ENCODE results near the gene LRRC14B. TPM values are rescaled to one million over a fixed set of nuclear protein-coding genes. Genes with fewer than 3 reads are reported as not detected.
A peak's percentile ranks its signal among the peaks of the same experiment; 100 is the strongest.

The LRRC14B gene
- total RNA-seq, 2 experiments from 2014 or later, result not detected

DNA sequence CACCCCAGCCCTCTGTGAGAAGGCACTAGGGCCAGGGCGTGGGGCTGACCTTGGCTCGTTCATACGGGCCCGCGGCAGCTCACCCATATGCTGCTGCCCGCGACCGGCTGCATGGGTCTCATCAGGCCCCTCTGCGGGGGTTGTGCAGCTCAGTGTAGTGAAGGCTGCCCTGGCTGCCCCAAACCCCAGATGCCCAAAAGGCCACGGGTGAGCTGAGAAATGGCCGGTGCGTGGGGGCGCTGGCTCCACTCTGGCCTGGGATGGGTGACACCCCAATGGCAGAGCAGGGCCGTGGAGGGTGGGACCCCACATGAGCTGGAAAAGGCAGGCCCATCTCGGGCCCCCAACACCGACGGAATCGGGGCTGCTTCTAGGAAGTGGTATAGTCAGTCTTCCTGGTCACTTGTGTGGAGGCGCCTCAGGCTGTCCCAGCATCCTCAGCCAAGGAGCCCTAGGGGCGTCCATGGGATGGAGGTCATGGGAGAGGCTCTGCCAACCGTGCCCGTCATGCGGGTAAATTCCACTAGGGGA, 19.4 kb upstream of the LRRC14B start:
- no peaks in the 10 kb centered on the region for H3K36me3 Mint-ChIP-seq
- no peaks in the 10 kb centered on the region for H3K9me3 Mint-ChIP-seq
- no peaks in the 10 kb centered on the region for H3K4me1 Mint-ChIP-seq (ENCODE audit: low read depth)
- peaks cover 4% of the 10 kb centered on the region for H3K27me3 Mint-ChIP-seq
- no peak overlapping the region for H3K4me3 Mint-ChIP-seq
- peak; percentile 5 for DNase-seq
- no peak overlapping the region for H3K27ac Mint-ChIP-seq
- POLR2A ChIA-PET, result no interaction called here
- intact Hi-C loops (cut with micrococcal nuclease), result no loop called here
- CTCF ChIA-PET, result no interaction called here

DNA sequence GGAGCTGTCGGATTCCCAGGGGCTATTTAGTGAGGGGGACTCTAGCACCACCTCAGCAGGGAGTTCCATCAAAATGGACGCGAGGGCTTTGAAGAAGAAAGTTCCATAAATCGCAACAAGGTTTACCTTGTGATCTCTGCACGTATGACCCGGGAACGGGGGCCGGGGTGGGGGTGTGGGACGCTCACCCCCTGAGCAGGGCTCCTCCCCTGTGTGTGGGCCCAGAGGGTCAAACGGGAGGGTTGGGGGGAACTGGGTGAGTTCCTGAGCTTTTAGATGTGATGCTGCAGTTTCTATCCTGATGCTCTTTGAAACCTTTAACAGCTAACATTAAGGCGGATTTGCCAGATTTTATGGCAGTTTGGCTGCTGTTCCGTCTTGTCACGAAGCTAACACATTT, 18.9 kb upstream of the LRRC14B start:
- H3K4me3 Mint-ChIP-seq, result no peak overlapping the region
- no peaks in the 10 kb centered on the region for H3K36me3 Mint-ChIP-seq
- H3K27me3 Mint-ChIP-seq, result peaks cover 4% of the 10 kb centered on the region
- DNase-seq, result peak; percentile 1
- H3K27ac Mint-ChIP-seq, result no peak overlapping the region
- CTCF ChIA-PET, result no interaction called here
- H3K4me1 Mint-ChIP-seq (ENCODE audit: low read depth), result no peaks in the 10 kb centered on the region
- intact Hi-C loops (cut with micrococcal nuclease), result no loop called here
- POLR2A ChIA-PET, result no interaction called here
- no peaks in the 10 kb centered on the region for H3K9me3 Mint-ChIP-seq

DNA sequence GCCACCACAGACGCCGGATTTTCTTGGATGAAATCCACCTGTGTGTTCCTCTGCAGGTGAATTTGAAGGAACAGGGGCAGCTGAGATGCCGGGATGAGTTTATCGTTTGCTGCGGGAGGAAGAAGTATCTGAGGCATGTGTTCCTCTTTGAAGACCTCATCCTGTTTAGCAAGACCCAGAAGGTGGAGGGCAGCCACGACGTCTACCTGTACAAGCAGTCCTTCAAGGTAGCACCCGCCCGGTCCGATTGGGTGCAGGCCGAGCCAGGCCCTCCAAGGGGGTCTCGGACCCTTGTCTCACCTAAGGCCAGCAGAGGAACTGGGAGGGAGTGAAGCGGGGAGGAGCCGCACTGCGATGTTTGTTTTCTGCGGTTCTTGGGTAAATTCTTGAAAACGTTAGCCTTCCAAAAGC, 18.4 kb upstream of the LRRC14B start:
- Mint-ChIP-seq H3K27me3 (peaks cover 4% of the 10 kb centered on the region), H3K9me3 (no peaks in the 10 kb centered on the region), H3K4me1 (ENCODE audit: low read depth) (no peaks in the 10 kb centered on the region), H3K27ac (no peak overlapping the region), H3K4me3 (no peak overlapping the region), H3K36me3 (no peaks in the 10 kb centered on the region)
- no peak for DNase-seq
- ChIA-PET POLR2A (no interaction called here), CTCF (no interaction called here)
- intact Hi-C loops (cut with micrococcal nuclease), result no loop called here

DNA sequence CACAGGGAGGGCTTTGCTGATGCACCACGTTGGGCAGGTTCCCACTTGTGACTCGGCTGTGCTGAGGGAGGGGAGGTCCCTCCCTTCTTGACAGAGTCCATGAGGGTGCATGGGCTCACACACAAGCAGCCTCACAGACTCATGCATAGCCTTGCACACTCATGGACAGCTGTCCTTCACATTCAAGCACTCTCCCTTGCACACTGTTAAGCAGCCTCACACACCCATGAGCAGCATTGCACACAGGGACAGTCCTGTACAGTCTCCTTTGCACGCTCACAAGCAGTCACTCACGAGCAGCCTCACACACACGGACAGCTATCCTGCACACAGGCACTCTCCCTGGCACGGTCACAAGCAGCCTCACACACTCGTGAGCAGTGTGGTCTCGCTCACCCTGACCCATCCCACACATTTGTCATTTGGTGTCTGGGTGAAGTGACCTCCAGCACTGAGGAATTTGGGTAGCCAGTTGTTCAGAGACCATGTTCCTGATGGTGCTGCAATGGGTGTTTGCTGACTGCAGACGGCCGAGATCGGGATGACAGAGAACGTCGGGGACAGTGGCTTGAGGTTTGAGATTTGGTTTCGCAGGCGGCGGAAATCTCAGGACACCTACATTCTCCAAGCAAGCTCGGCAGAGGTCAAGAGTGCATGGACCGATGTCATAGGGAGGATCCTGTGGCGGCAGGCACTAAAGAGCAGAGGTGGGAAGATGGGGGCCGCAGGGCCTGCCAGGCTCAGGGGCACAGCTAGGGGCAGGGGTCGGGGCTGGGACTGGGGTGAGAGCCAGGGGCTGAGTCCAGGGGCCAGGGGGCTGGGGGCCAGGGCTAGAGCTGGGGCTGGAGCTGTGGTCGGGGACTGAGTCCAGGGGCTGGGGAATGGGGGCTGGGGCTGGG, 17.7 kb upstream of the LRRC14B start:
- no peak overlapping the region for H3K27ac Mint-ChIP-seq
- intact Hi-C loops (cut with micrococcal nuclease), result no loop called here

DNA sequence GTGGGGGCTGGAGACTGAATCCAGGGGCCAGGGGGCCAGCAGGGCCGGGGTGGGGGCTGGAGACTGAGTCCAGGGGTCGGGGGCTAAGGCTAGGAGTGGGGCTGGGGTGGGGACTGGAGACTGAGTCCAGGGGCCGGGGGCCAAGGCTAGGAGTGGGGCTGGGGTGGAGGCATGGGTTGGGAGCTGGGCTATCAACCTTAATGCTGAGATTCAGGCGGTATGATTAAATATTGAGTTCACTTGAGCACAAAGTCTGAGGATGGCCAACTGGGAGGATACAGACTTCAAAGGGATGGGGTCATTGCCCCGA, 17.0 kb upstream of the LRRC14B start:
- ChIA-PET CTCF (no interaction called here), POLR2A (no interaction called here)
- H3K4me3 Mint-ChIP-seq, result no peak overlapping the region
- no peak for DNase-seq
- no peaks in the 10 kb centered on the region for H3K9me3 Mint-ChIP-seq
- no peak overlapping the region for H3K27ac Mint-ChIP-seq
- H3K4me1 Mint-ChIP-seq (ENCODE audit: low read depth), result no peaks in the 10 kb centered on the region
- no peaks in the 10 kb centered on the region for H3K36me3 Mint-ChIP-seq
- intact Hi-C loops (cut with micrococcal nuclease), result no loop called here
- peaks cover 4% of the 10 kb centered on the region for H3K27me3 Mint-ChIP-seq

More for the DNA sequence above, 17.7 kb upstream of the LRRC14B start:
- Mint-ChIP-seq H3K4me3 (no peak overlapping the region), H3K36me3 (no peaks in the 10 kb centered on the region), H3K27me3 (peaks cover 4% of the 10 kb centered on the region), H3K4me1 (ENCODE audit: low read depth) (no peaks in the 10 kb centered on the region), H3K9me3 (no peaks in the 10 kb centered on the region)
- ChIA-PET CTCF (no interaction called here), POLR2A (no interaction called here)
- DNase-seq, result no peak

DNA sequence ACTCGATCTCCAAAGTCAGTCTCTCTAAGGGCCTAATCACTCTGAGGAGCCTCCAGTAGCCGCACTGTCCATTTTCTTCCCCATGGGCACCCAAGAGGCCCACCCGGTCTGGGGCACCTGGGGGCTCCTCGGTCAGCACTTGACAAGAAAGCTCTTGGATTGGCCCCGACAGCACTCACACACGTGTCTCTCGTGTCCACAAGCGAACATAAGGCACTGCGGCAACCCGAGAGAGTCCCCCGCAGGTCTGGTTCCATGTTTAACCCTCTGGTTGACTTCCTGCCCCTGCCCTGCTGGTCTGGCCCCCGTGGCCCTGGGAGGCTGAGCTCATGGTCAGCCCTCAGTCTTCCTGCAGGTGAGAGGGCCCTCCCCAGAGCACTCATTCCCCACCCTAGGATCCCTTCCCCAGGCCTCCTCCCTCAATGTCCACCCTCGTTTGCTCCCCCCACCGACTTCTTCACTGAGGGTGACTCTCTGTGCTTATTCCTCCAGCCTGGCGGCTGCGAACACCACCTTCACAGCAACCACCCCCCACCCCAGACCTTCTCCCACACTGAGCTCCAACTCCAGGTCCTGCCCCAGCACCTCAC, 16.3 kb upstream of the LRRC14B start:
- Mint-ChIP-seq H3K9me3 (no peaks in the 10 kb centered on the region), H3K4me3 (no peak overlapping the region), H3K27ac (no peak overlapping the region), H3K4me1 (ENCODE audit: low read depth) (no peaks in the 10 kb centered on the region), H3K36me3 (no peaks in the 10 kb centered on the region), H3K27me3 (peaks cover 4% of the 10 kb centered on the region)
- no peak for DNase-seq
- intact Hi-C loops (cut with micrococcal nuclease), result no loop called here
- CTCF ChIA-PET, result no interaction called here
- POLR2A ChIA-PET, result no interaction called here

DNA sequence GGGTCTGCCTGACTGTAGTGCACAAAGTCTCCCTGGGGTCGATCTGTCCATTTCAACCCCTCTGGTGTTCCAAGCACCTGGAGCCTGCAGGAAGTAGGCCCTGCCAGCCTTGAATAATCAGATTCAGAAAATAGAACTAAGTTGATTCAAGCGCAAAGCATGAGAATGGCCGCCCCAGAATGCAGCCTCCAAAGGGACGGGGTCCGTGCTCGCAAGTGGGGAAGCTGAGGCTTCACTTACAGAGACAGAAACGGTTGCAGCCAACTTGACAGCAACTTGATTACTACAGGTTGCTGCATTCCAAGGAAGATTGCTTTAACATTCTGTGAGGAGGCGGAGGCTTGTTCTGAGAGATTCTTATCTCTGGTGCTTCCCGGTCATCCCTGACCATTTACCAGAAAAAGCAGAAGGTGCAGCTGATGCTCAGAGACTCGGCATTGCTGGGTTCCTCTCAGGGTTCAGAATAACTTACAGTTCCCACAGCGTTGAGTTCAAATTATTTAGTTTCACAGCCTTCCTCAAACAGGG, 14.9 kb upstream of the LRRC14B start:
- H3K4me3 Mint-ChIP-seq, result no peak overlapping the region
- DNase-seq, result no peak
- ChIA-PET POLR2A (no interaction called here), CTCF (no interaction called here)
- no peaks in the 10 kb centered on the region for H3K36me3 Mint-ChIP-seq
- peaks cover 6% of the 10 kb centered on the region for H3K27me3 Mint-ChIP-seq
- H3K27ac Mint-ChIP-seq, result no peak overlapping the region
- intact Hi-C loops (cut with micrococcal nuclease), result no loop called here
- H3K9me3 Mint-ChIP-seq, result no peaks in the 10 kb centered on the region
- no peaks in the 10 kb centered on the region for H3K4me1 Mint-ChIP-seq (ENCODE audit: low read depth)

DNA sequence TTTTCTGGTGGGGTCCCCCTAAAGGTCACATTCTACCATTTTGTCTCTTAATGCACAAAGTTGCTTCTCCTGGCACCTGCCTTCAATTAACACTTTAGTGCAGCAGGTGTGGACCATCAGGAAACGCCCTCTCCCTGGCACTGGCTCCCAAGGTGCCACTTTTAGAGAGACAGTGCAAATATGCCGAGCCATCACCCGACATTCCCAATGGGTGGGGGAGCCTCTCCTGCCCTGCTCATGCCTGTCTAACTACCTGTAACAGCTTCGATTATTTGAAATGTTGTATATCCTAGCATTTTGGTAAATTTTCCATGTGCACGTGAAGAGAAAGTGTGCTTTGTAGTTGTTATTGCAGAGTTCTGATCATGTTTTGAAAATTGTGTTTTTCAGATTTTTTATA, 13.2 kb upstream of the LRRC14B start:
- intact Hi-C loops (cut with micrococcal nuclease), result no loop called here
- no peak overlapping the region for H3K27ac Mint-ChIP-seq
- H3K4me3 Mint-ChIP-seq, result no peak overlapping the region
- no peaks in the 10 kb centered on the region for H3K36me3 Mint-ChIP-seq
- CTCF ChIA-PET, result no interaction called here
- H3K4me1 Mint-ChIP-seq (ENCODE audit: low read depth), result no peaks in the 10 kb centered on the region
- POLR2A ChIA-PET, result no interaction called here
- H3K9me3 Mint-ChIP-seq, result no peaks in the 10 kb centered on the region
- no peak for DNase-seq
- H3K27me3 Mint-ChIP-seq, result peaks cover 2% of the 10 kb centered on the region

DNA sequence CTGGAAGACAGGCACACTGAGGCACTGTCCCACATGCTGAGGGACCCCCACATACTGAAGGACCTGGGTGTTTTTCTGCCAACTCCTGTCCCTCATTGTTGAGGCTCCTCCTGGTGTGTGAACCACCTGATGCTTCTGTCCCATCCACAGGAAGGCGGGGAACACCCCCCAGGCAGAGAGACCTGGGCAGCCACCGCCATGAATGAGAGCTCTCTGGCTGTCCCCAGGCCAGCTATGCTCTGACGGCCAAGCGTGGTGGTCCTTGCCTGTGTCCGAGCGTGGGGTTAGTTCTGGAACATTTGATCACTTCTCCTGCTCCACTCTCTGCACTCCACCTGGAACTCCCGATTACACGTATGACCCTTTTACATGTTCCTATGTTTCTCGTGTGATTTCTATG, 11.9 kb upstream of the LRRC14B start:
- CTCF ChIA-PET, result interaction anchor here (1.0 kb wide), 1 partner anchor 9 kb away, joined by 6 read pairs; no protein-coding TSS in a partner anchor
- POLR2A ChIA-PET, result no interaction called here
- Mint-ChIP-seq H3K27me3 (peaks cover 2% of the 10 kb centered on the region), H3K27ac (no peak overlapping the region), H3K4me3 (no peak overlapping the region), H3K4me1 (ENCODE audit: low read depth) (no peaks in the 10 kb centered on the region), H3K9me3 (no peaks in the 10 kb centered on the region), H3K36me3 (no peaks in the 10 kb centered on the region)
- intact Hi-C loops (cut with micrococcal nuclease), result no loop called here
- DNase-seq, result no peak

DNA sequence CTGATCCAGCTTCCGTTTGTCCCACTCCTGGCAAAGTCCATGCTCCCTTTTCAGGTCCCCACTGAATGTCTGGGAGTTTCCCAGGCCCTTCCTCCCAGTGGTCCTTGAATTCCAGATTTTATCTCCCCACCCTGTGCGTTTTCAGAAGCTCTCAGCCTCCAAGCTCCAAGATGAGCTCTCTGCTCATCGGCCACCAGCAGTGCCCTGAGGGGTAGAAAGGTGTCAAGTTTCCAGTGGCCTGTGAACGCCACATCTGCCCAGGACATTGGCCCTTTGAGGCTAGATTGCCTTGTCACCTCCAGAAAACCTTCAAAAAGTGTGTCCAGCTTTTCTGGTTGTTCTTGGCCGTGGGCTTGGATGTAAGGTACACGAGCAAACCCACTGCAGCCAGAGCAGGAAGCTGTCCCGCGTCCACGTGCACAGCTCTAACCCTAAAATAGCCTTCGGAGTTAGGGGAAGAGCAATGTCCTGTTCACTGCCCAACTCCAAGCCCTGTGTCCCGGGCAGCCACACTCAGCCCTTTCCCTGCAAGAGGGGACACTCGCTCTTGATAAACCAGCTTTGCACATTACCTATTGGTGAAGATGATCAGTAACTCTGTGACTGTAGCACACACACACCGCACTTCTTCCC, 10.9 kb upstream of the LRRC14B start:
- intact Hi-C loops (cut with micrococcal nuclease), result no loop called here
- peaks cover 2% of the 10 kb centered on the region for H3K27me3 Mint-ChIP-seq

DNA sequence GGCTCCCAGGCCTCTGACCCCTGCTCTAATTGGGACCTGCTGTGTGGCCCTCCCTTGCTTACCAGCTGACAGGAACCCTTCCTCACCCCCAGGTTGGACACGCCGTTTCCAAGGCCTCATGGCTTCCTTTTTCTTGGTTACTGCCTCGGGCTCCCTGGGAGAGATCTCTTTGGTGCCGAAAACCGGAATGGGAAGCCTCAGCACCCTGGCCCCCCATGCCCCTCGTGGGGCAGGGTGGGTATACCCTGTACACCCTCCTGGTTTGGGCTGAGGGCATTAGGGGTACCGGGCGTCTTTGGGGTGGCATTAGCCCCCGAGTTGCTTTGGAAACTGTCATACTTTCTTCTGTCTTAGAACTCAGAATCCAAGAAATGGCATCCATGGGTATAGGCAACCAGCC, 10.1 kb upstream of the LRRC14B start:
- Mint-ChIP-seq H3K4me3 (no peak overlapping the region), H3K27me3 (peaks cover 2% of the 10 kb centered on the region), H3K9me3 (no peaks in the 10 kb centered on the region), H3K4me1 (ENCODE audit: low read depth) (no peaks in the 10 kb centered on the region), H3K36me3 (no peaks in the 10 kb centered on the region), H3K27ac (no peak overlapping the region)
- intact Hi-C loops (cut with micrococcal nuclease), result no loop called here
- ChIA-PET POLR2A (no interaction called here), CTCF (interaction anchor here (0.9 kb wide), 1 partner anchor 7 kb away, joined by 3 read pairs; no protein-coding TSS in a partner anchor)
- DNase-seq, result no peak

More for the DNA sequence above, 10.9 kb upstream of the LRRC14B start:
- no peak for DNase-seq
- Mint-ChIP-seq H3K36me3 (no peaks in the 10 kb centered on the region), H3K4me3 (no peak overlapping the region), H3K9me3 (no peaks in the 10 kb centered on the region), H3K27ac (no peak overlapping the region), H3K4me1 (ENCODE audit: low read depth) (no peaks in the 10 kb centered on the region)
- ChIA-PET POLR2A (no interaction called here), CTCF (interaction anchor here (0.9 kb wide), 1 partner anchor 8 kb away, joined by 3 read pairs; no protein-coding TSS in a partner anchor)

DNA sequence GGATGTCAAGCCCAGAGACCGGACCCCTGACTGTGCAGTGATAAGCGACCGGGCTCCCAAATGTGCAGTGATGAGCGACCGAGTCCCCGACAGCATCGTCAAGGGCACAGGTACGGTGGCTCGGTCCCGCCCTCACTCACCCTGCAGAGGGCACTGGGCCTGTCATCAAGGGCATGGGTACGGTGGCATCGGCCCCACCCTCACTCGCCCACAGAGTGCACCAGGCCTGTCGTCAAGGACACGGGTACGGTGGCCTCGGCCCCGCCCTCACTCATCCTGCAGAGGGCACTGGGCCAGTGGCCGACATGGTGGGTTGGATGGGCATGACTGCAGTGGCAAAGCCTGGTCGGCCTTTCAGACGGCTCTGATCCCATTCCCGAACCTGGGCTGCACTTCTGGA, 9.7 kb upstream of the LRRC14B start:
- H3K27ac Mint-ChIP-seq, result no peak overlapping the region
- ChIA-PET POLR2A (no interaction called here), CTCF (no interaction called here)
- no peaks in the 10 kb centered on the region for H3K4me1 Mint-ChIP-seq (ENCODE audit: low read depth)
- DNase-seq, result no peak
- intact Hi-C loops (cut with micrococcal nuclease), result no loop called here
- no peaks in the 10 kb centered on the region for H3K36me3 Mint-ChIP-seq
- H3K9me3 Mint-ChIP-seq, result no peaks in the 10 kb centered on the region
- peaks cover 2% of the 10 kb centered on the region for H3K27me3 Mint-ChIP-seq
- no peak overlapping the region for H3K4me3 Mint-ChIP-seq

All from activated CD4-positive, alpha-beta memory T cell treated with anti-CD3 and anti-CD28 coated beads for 36 hours (primary cell).